Stimulated activated naive CD8-positive, alpha-beta T cell treated with anti-CD3 and anti-CD28 coated beads, Interleukin-15, amount 100 ng/mL, for 72 hours (primary cell): ENCODE results near the gene SMIM1.

Source experiments
- ATAC-seq: fragments of 150-1000 bp; cut with Tn5 transposase; 2 replicates; pipeline ENCODE4 v1.10.0; 2021; ENCODE audit warnings: mild to moderate bottlenecking, moderate library complexity
- DNase-seq, 2 donors: peaks; one replicate each; pipeline ENCODE4 v3.0.0; 2021 to 2022
- H3K27ac Mint-ChIP-seq, 2 donors: one replicate each; pipeline ENCODE4 v1.8.0; 2022; ENCODE audit warnings: mild to moderate bottlenecking in 2 of 2, mixed read lengths in 2 of 2, moderate library complexity in 2 of 2
- H3K27me3 Mint-ChIP-seq: one replicate; pipeline ENCODE4 v1.8.0; 2022; ENCODE audit warnings: mixed read lengths
- H3K4me1 Mint-ChIP-seq: one replicate; pipeline ENCODE4 v1.8.0; 2022; ENCODE audit warnings: mild to moderate bottlenecking, mixed read lengths
- H3K4me3 Mint-ChIP-seq, 2 donors: one replicate each; pipeline ENCODE4 v1.8.0; 2022; ENCODE audit warnings: mild to moderate bottlenecking in 2 of 2, mixed read lengths in 2 of 2, moderate library complexity in 1 of 2
- H3K9me3 Mint-ChIP-seq, 2 donors: one replicate each; pipeline ENCODE4 v1.8.0; 2022; ENCODE audit warnings: mixed read lengths in 2 of 2

Gene SMIM1

DNA sequence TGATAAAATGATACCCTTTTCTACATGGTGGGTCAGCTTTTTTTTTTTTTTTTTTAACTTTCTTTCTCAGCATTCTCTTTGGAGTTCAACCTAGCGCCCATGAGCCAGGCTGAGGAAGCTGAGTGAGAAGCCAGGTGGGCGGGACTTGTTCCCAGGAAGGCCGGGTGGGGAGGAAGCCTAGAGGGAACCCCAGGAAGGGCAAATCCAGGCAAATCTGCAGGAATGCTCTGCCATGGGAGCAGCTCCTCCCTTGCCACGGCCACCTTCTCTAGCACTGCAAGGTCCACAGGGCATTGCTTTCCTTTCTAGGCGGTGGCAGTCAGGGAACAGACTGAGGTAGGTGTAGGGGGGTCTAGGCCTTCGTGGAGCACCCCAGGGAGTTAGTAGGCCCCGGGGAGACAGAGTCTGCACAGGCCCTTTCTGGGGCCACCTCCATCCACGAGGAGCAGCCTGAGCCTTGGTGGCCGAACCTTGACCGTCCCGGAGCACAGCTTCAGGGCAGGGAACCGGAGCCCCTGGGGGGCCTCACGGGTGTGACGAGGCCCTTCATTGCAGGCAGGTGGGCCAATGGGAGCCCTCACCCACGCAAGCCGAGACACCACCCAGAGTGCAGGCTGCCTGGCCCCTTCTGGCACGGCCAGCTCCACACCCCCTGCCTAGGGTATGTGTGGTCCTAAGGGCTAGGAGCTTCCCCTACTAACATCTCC, 38.5 kb upstream of the SMIM1 start:
- Mint-ChIP-seq H3K4me3 (no peak overlapping the region), H3K27me3 (peaks cover 20% of the 10 kb centered on the region), H3K9me3 (no peaks in the 10 kb centered on the region), H3K27ac (no peak overlapping the region), H3K4me1 (no peaks in the 10 kb centered on the region)
- no peak for ATAC-seq
- no peak for DNase-seq

DNA sequence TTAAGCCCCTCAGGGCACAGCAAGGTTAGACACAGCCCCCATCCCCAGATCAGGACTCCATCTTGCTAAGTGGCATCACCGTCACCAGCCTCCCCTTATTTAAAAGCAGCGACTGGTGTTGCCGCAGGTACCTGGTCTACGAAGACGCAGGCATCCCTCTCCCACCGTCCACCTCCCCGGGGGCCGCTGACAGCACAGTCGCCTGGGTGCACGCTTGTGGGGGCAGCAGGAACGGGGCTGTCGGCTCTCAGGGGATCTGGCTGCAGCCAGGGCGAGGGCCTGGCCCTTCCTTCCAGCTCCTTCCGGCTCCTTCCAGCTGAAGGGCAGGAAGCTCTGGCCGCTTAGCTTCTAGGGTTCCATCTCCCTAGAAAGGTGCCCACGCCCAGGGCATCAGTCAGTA, 37.9 kb upstream of the SMIM1 start:
- H3K4me1 Mint-ChIP-seq, result no peaks in the 10 kb centered on the region
- DNase-seq, result no peak
- H3K4me3 Mint-ChIP-seq, result no peak overlapping the region
- H3K27me3 Mint-ChIP-seq, result peaks cover 14% of the 10 kb centered on the region
- ATAC-seq, result no peak
- no peak overlapping the region for H3K27ac Mint-ChIP-seq
- H3K9me3 Mint-ChIP-seq, result no peaks in the 10 kb centered on the region

DNA sequence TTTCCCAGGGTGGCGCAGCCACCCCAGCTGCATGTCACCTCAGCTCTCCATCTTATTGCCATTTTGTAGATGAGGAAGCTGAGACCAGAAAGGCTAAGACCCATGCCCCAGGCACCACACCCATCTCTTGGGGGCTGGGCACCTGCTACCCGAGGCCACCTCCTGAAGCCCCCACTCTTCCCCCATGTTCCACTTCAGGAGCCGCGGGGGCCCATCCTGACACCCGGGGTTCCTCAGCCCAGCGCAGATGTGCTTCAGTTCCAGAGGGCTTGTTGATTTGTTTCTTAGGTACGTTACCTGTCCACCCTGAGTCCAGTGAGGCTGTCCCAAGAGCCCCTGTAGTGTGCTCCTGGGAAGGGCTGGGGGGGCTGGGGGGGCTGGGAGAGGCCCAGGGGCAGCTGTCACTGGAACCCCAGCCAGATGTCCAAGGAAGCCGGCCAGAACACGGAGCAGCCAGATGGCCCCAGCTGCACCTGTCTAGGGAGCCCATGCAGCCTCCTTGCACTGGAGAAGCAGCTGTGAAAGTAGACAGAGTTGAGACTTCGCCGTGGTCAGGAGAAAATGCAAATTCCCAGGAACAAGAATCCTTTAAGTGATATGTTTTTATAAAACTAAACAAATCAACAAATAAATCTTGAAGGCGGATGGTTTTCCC, 37.4 kb upstream of the SMIM1 start:
- DNase-seq, result no peak
- no peak for ATAC-seq
- Mint-ChIP-seq H3K27me3 (peaks cover 12% of the 10 kb centered on the region), H3K4me1 (no peaks in the 10 kb centered on the region), H3K9me3 (no peaks in the 10 kb centered on the region), H3K4me3 (no peak overlapping the region), H3K27ac (no peak overlapping the region)

DNA sequence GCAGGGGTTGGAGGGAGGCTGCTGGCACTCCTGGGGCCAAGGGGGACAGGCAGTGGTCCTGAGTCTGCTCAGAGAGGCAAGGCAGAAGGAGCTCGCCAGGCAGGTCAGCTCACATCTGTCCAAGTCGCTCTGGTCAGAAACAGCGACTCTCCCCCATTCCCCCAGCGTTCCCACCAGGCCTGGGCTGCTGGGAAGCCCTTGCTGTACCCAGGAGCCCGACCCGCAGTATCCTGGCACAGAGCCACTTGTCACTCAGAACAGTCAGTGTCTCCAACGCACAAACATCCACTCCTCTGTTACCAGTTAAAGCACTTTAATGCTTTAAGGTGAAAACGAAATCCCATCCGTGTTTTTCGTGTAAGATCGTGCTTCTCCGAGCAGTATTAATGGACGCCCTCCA, 36.9 kb upstream of the SMIM1 start:
- ATAC-seq (no peak), DNase-seq (no peak)
- H3K4me3 Mint-ChIP-seq, result no peak overlapping the region
- no peak overlapping the region for H3K27ac Mint-ChIP-seq
- no peaks in the 10 kb centered on the region for H3K9me3 Mint-ChIP-seq
- H3K4me1 Mint-ChIP-seq, result no peaks in the 10 kb centered on the region
- H3K27me3 Mint-ChIP-seq, result peaks cover 11% of the 10 kb centered on the region

DNA sequence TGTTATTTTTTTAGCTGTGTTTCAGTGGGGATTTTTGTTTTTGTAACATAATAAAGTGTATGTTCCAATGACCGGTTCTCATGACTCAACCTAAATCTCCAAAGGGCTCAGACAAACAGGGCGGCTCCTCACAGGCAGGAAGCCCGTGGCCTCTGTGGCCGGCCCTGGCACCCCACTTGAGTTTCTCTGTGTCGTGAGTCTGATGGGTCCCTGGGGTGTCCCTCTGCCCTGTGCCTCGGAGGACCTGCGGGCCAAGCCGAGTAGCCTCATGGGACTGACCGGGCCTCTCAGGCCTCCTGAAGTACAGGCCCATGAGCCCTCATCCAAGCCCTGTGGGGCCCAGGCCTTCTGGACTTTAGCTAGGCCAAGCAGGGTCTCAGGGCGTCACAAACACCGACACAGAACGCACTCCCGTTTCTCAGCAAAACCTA, 36.4 kb upstream of the SMIM1 start:
- Mint-ChIP-seq H3K4me1 (no peaks in the 10 kb centered on the region), H3K27ac (no peak overlapping the region), H3K27me3 (peaks cover 6% of the 10 kb centered on the region), H3K4me3 (no peak overlapping the region), H3K9me3 (no peaks in the 10 kb centered on the region)
- DNase-seq (no peak), ATAC-seq (no peak)

DNA sequence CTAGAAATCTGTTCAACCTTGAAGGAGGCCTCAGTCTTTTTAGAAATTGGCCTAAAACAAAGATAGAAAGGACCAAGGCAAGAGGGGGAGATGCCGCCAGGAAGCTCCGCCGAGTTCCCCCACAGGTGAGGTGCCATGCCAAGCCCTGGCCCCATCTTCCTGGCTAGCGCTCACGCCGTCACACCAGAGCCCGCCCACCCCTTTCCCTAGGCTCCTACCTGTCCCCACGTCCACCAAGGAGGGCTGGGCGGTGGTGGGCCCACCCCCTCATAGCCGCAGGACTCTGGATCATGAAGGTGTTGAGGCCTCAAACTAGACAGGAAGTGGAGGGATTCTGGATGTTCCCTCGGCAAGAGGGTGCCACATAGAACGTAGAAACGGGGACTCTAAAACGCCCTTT, 35.8 kb upstream of the SMIM1 start:
- Mint-ChIP-seq H3K27me3 (peaks cover under 1% of the 10 kb centered on the region), H3K4me1 (no peaks in the 10 kb centered on the region), H3K9me3 (no peaks in the 10 kb centered on the region), H3K4me3 (no peak overlapping the region), H3K27ac (peak overlapping the region in 1 of 2 donors; percentile 52)
- no peak for ATAC-seq
- DNase-seq, result no peak

DNA sequence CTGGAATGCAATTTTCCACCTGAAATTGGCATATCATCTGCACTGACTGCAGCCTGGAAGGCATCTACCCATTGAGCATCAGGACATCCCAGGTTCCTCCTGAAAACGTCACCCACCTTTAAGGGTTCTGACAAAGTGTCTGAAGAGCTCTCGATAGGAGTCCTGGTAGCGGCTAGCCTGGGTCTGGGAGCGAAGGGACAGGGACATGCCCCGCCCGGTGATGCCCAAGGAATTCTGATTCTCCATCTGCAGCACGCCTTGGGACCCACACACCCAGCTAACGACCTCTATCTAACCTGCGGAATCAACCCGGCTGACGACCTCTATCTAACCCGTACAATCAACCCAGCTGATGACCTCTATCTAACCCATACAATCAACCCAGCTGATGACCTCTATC, 33.6 kb upstream of the SMIM1 start:
- Mint-ChIP-seq H3K4me3 (no peak overlapping the region), H3K27me3 (no peaks in the 10 kb centered on the region), H3K9me3 (no peaks in the 10 kb centered on the region), H3K4me1 (no peaks in the 10 kb centered on the region), H3K27ac (no peak overlapping the region)
- DNase-seq (no peak), ATAC-seq (no peak)

DNA sequence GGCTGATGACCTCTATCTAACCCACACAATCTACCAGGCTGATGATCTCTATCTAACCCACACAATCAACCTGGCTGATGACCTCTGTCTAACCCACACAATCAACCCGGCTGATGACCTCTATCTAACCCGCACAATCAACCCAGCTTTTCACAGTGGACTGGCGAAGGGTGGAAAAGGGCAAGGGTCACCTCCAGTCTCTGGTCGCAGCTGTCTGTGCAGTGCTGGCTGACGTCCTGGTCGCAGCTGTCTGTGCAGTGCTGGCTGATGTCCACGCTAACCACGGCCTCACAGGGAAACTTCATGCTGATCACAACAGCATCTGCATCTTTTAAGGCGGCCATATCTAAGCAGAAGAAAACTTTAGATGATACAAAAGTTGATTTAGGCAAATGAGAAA, 32.5 kb upstream of the SMIM1 start:
- no peak overlapping the region for H3K27ac Mint-ChIP-seq
- ATAC-seq (no peak), DNase-seq (no peak)
- H3K9me3 Mint-ChIP-seq, result no peaks in the 10 kb centered on the region
- H3K27me3 Mint-ChIP-seq, result no peaks in the 10 kb centered on the region
- no peak overlapping the region for H3K4me3 Mint-ChIP-seq
- H3K4me1 Mint-ChIP-seq, result peaks cover 7% of the 10 kb centered on the region

DNA sequence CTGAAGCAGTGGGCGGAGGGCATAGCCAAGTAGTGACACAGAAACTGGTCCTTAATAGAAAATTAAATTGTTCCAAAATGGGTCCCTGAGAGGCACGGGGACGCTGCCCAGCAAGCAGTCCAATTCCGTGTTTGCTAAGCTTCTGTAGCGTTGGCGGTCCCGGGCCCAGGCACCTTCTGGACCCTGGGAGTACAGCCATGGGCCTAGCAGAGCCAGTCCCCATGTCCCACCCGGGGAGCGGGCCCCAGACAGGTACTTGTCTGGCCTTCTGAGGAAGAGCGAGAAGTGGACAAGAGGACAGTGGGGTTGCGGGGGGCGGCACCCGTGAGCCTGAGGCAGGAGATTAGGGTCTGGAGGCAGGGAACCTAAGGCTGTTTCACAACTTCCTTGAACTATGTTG, 31.8 kb upstream of the SMIM1 start:
- no peak overlapping the region for H3K27ac Mint-ChIP-seq
- peaks cover 14% of the 10 kb centered on the region for H3K4me1 Mint-ChIP-seq

DNA sequence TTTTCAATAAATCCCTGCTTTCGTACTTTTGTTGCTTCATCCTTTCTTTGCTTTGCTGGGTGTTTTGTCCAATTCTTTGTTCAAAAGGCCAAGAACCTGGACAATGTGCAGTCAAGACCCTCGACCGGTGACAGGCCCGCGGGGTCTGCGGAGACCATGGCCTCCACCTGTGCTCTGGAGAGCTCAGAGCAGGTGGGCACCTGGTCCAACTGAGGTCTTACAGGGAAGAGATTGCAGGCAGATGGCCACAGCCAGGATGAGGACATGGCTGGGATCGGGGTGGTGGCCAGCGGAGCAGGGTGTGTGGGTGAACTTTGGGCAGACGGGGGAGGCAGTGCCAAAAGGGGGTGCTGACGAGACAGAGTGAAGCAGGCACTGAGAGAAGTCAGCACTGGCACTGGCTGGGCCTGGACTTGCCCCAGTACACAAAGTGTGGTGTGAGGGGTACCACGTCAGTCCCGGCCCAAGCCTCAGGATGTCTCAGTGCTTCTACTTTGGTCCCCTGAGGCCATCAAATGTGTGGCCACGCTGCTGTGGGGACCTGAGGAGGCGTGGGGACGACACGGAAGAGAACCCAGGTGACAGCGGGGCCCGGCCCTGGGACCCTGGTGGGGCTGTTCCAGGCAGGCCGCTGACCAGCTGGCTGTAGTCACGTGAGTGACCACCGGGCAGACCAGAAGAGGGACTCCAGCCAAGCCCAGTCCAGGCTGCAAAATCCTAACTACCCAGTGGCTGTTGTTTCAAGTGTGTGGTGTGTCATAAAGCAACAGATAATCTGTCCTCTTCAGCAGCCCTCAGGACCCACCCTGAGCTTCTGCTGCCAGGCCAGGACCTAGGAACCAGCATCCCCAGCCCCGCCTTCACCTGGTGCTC, 30.7 kb upstream of the SMIM1 start:
- peak overlapping the region in 1 of 2 donors; percentile 67 for H3K27ac Mint-ChIP-seq
- DNase-seq (no peak), ATAC-seq (no peak)
- no peak overlapping the region for H3K4me3 Mint-ChIP-seq
- H3K9me3 Mint-ChIP-seq, result no peaks in the 10 kb centered on the region
- H3K27me3 Mint-ChIP-seq, result no peaks in the 10 kb centered on the region
- peaks cover 24% of the 10 kb centered on the region for H3K4me1 Mint-ChIP-seq

More for the DNA sequence above, 31.8 kb upstream of the SMIM1 start:
- DNase-seq (no peak), ATAC-seq (no peak)
- H3K27me3 Mint-ChIP-seq, result no peaks in the 10 kb centered on the region
- no peaks in the 10 kb centered on the region for H3K9me3 Mint-ChIP-seq
- H3K4me3 Mint-ChIP-seq, result no peak overlapping the region

DNA sequence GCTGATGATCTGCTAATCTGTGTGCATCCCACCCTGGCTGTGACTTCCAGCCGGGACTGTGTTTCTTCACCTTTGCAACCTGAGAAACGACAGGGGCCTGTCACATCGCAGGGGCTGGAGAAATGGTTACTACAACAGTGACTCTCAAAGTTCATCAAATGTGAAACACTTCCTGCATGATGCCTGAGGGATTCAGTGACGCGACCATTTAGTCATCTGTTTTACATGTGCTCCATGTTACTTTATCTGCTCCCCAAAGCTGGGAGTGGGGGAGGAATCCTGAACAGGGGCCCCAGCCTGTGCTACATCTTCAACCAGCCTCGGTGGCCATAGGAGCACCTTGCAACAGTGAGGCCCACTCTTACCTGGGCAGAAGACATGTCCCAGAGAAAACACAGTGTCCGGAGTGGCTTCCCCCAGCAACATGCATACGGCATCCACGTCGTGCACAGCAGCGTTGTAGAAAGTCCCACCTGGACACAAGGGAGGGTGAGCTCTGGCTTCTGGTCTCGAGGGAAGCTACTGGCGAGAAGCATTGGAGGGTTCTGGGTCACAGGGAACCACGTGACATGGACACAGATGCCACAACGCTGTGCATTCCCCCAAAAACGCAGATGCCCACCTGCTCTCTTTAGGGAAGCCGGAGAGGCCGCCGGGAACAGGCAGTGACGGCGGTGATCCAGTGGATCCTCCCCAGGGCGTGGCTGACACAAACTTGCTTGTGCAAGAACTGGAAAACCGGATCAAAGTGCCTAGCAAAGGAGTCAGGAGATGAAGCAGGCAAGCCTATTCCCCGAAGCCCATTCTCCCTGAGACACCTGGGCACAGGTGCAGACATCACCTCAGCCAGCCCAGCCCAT, 29.9 kb upstream of the SMIM1 start:
- H3K9me3 Mint-ChIP-seq, result no peaks in the 10 kb centered on the region
- ATAC-seq (no peak), DNase-seq (no peak)

DNA sequence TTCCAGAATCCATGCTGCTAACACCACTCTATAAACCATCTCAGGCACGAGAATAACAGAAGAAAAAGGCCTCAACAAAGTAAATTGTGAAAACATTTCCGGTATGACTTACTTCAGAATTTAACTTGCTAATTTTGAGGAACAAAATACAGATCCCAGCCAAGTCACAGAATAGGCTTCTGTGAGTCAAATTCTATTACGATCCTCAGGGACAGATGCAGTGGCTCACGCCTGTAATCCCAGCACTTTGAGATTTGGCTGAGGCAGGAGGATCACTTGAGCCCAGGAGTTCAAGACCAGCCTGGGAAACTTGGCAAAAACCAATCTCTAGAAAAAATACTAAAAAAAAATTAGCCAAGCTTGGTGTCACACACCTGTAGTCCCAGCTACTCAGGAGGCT, 29.1 kb upstream of the SMIM1 start:
- ATAC-seq (no peak), DNase-seq (no peak)
- Mint-ChIP-seq H3K9me3 (no peaks in the 10 kb centered on the region), H3K4me3 (no peak overlapping the region), H3K4me1 (peaks cover 34% of the 10 kb centered on the region), H3K27ac (peak overlapping the region in 1 of 2 donors; percentile 10), H3K27me3 (no peaks in the 10 kb centered on the region)

More for the DNA sequence above, 29.9 kb upstream of the SMIM1 start:
- H3K27ac Mint-ChIP-seq, result no peak overlapping the region
- H3K4me3 Mint-ChIP-seq, result no peak overlapping the region
- no peaks in the 10 kb centered on the region for H3K27me3 Mint-ChIP-seq
- peaks cover 26% of the 10 kb centered on the region for H3K4me1 Mint-ChIP-seq

DNA sequence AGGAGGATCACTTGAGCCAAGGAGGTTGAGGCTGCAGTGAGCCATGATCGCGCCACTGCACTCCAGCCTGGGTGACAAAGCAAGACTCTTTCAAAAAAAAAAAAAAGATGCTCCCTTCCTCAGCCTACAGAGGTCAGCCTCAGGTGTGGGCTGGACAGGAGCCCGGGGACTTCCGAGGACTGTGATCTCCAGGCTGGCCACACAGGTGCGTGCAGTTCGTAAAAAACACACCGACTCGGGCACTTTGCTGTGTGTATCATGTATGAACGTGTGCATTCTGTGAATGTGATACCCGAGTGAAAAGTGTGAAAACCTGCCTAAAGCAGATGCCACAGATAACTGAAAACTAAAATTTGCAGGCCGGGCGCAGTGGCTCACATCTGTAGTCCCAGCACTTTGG, 28.7 kb upstream of the SMIM1 start:
- no peaks in the 10 kb centered on the region for H3K9me3 Mint-ChIP-seq
- peaks cover 34% of the 10 kb centered on the region for H3K4me1 Mint-ChIP-seq
- no peaks in the 10 kb centered on the region for H3K27me3 Mint-ChIP-seq
- ATAC-seq (no peak), DNase-seq (no peak)
- no peak overlapping the region for H3K4me3 Mint-ChIP-seq
- no peak overlapping the region for H3K27ac Mint-ChIP-seq

DNA sequence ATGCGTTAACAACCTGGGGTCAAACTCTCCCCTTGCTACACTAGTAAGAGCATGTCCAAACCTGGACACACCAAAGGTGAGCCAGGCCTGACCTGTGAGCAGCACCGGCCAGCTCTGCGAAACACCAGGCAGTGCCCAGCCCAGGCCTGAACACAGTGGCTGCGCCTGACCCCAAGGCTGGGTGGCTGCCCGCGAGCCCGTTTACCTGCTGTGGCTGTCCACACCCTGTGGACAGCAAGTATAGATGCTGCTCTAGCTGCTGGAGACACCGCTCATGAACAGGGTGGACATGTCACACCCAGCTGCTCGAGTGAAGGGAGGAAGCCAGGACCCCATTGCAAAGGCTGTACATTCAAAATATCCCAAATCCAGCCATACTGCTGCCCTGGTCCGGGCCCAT, 27.9 kb upstream of the SMIM1 start:
- Mint-ChIP-seq H3K9me3 (no peaks in the 10 kb centered on the region), H3K4me3 (no peak overlapping the region), H3K4me1 (peaks cover 34% of the 10 kb centered on the region), H3K27ac (no peak overlapping the region), H3K27me3 (no peaks in the 10 kb centered on the region)
- DNase-seq (no peak), ATAC-seq (no peak)

DNA sequence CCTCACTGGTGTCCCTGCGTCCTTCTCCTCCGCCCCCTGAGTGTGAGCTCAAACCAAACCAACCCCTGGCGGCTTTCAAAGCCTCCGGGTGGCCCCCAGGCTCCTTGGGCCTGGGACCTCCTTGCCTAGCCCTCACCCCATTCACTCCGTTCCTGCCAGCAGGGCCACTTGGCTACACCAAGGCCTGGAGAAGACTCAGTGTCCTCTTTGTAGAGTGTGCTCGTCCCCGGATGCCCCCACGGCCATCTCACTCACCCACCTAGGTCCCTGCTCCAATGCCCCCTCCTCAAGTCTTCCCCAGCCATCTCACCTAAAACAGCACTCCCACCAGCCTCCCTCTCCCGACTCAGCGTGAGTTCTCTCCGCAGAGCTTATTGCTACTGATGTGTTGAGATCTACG, 27.5 kb upstream of the SMIM1 start:
- ATAC-seq (no peak), DNase-seq (no peak)
- no peaks in the 10 kb centered on the region for H3K9me3 Mint-ChIP-seq
- H3K27me3 Mint-ChIP-seq, result no peaks in the 10 kb centered on the region
- peaks cover 34% of the 10 kb centered on the region for H3K4me1 Mint-ChIP-seq
- H3K27ac Mint-ChIP-seq, result no peak overlapping the region
- H3K4me3 Mint-ChIP-seq, result peak overlapping the region; percentile 84 to 88
